H9 (cell line): Measurements from ENCODE around the gene FRY. TPM values are rescaled to one million over a fixed set of nuclear protein-coding genes. Genes with fewer than 3 reads are reported as not detected.

ENCODE experiments used
- DNase-seq: peaks from one replicate; pipeline ENCODE4 v3.0.0-alpha.2; 2017
- H2AFZ ChIP-seq: one replicate; pipeline ENCODE4 v1.6.1; 2013; ENCODE audit warnings: mild to moderate bottlenecking, low read length, control low read depth, moderate library complexity
- H2AK5ac ChIP-seq: 2 replicates; pipeline ENCODE4 v1.6.1; 2013; ENCODE audit warnings: low read length, control low read depth, mixed read lengths; ENCODE audit not compliant: insufficient read length
- H2BK120ac ChIP-seq: one replicate; pipeline ENCODE4 v1.6.1; 2013; ENCODE audit warnings: low read depth, mild to moderate bottlenecking, low read length, control low read depth, inconsistent platforms; ENCODE audit not compliant: poor library complexity, severe bottlenecking
- H2BK12ac ChIP-seq: 2 replicates; pipeline ENCODE4 v1.6.1; 2013; ENCODE audit warnings: low read length, control low read depth, mixed read lengths, low read depth; ENCODE audit not compliant: insufficient read length
- H2BK15ac ChIP-seq: 2 replicates; pipeline ENCODE4 v1.6.1; 2013; ENCODE audit warnings: low read depth, low read length, control low read depth
- H2BK20ac ChIP-seq: one replicate; pipeline ENCODE4 v1.6.1; 2013; ENCODE audit warnings: low read depth, mild to moderate bottlenecking, low read length, control low read depth, inconsistent platforms; ENCODE audit not compliant: poor library complexity, severe bottlenecking
- H2BK5ac ChIP-seq: 2 replicates; pipeline ENCODE4 v1.6.1; 2013; ENCODE audit warnings: low read length, control low read depth, mixed read lengths; ENCODE audit not compliant: insufficient read length
- H3K14ac ChIP-seq: 2 replicates; pipeline ENCODE4 v1.6.1; 2013; ENCODE audit warnings: low read length, control low read depth; ENCODE audit not compliant: insufficient read depth
- H3K18ac ChIP-seq: 2 replicates; pipeline ENCODE4 v1.6.1; 2013; ENCODE audit warnings: low read depth, mild to moderate bottlenecking, mixed read lengths, low read length, control low read depth; ENCODE audit not compliant: insufficient read length
- H3K23ac ChIP-seq: 2 replicates; pipeline ENCODE4 v1.6.1; 2013; ENCODE audit warnings: low read length, control low read depth, mixed read lengths, low read depth; ENCODE audit not compliant: insufficient read length
- H3K23me2 ChIP-seq: 2 replicates; pipeline ENCODE4 v1.6.1; 2013; ENCODE audit warnings: low read depth, mild to moderate bottlenecking, mixed read lengths, low read length, control low read depth; ENCODE audit not compliant: insufficient read length, poor library complexity, severe bottlenecking
- H3K27ac ChIP-seq: 2 replicates; pipeline ENCODE4 v1.5.1; 2013; ENCODE audit warnings: low read length, control low read depth, mixed read lengths, low read depth; ENCODE audit not compliant: insufficient read length
- H3K27me3 ChIP-seq: 2 replicates; pipeline ENCODE4 v1.6.1; 2013; ENCODE audit warnings: low read length, control low read depth, inconsistent platforms; ENCODE audit not compliant: insufficient read depth
- H3K4ac ChIP-seq: 2 replicates; pipeline ENCODE4 v1.6.1; 2013; ENCODE audit warnings: low read depth, mild to moderate bottlenecking, control low read depth, inconsistent platforms, low read length, moderate library complexity
- H3K4me1 ChIP-seq: 2 replicates; pipeline ENCODE4 v1.6.1; 2013; ENCODE audit warnings: low read length, control low read depth, inconsistent platforms; ENCODE audit not compliant: insufficient read depth
- H3K4me2 ChIP-seq: 2 replicates; pipeline ENCODE4 v1.6.1; 2013; ENCODE audit warnings: low read length, control low read depth, mixed read lengths; ENCODE audit not compliant: insufficient read length, insufficient read depth
- H3K56ac ChIP-seq: 2 replicates; pipeline ENCODE4 v1.6.1; 2013; ENCODE audit warnings: low read depth, mild to moderate bottlenecking, mixed read lengths, low read length, control low read depth; ENCODE audit not compliant: insufficient read length
- H3K79me1 ChIP-seq: 2 replicates; pipeline ENCODE4 v1.6.1; 2013; ENCODE audit warnings: low read depth, mild to moderate bottlenecking, moderate library complexity, low read length, control low read depth, inconsistent platforms; ENCODE audit not compliant: insufficient read depth, poor library complexity, severe bottlenecking
- H3K79me2 ChIP-seq: 2 replicates; pipeline ENCODE4 v1.6.1; 2013; ENCODE audit warnings: low read length, control low read depth, inconsistent platforms; ENCODE audit not compliant: insufficient read depth
- H3K9ac ChIP-seq: 2 replicates; pipeline ENCODE4 v1.6.1; 2013; ENCODE audit warnings: low read length, control low read depth, mixed read lengths; ENCODE audit not compliant: insufficient read length; ENCODE audit errors: extremely low read depth
- H3K9me3 ChIP-seq: one replicate; pipeline ENCODE4 v1.6.1; 2013; ENCODE audit warnings: low read depth, low read length, inconsistent platforms; ENCODE audit not compliant: control insufficient read depth
- H3T11ph ChIP-seq: one replicate; pipeline ENCODE4 v1.6.1; 2013; ENCODE audit warnings: mild to moderate bottlenecking, low read length, control low read depth, inconsistent platforms
- H4K20me1 ChIP-seq: one replicate; pipeline ENCODE4 v1.6.1; 2013; ENCODE audit not compliant: control insufficient read depth, insufficient read length, insufficient read depth
- H4K5ac ChIP-seq: 2 replicates; pipeline ENCODE4 v1.6.1; 2013; ENCODE audit warnings: low read depth, mild to moderate bottlenecking, mixed read lengths, low read length, control low read depth; ENCODE audit not compliant: insufficient read length
- H4K8ac ChIP-seq: replicated peaks from 2 replicates; pipeline ENCODE4 v1.6.1; 2013; ENCODE audit warnings: low read length, control low read depth, mixed read lengths, low read depth; ENCODE audit not compliant: insufficient read length
- H4K91ac ChIP-seq: 2 replicates; pipeline ENCODE4 v1.6.1; 2013; ENCODE audit warnings: low read depth, mild to moderate bottlenecking, moderate library complexity, mixed read lengths, low read length, control low read depth; ENCODE audit not compliant: insufficient read length
- H3K27ac Mint-ChIP-seq, 3 experiments: 2 replicates in 2 of 3; 3 replicates in 1 of 3; pipeline ENCODE4 v1.8.0; 2020 to 2021; ENCODE audit warnings: mixed read lengths in 3 of 3, mild to moderate bottlenecking in 1 of 3, moderate library complexity in 1 of 3
- H3K27me3 Mint-ChIP-seq: 2 replicates; pipeline ENCODE4 v1.8.0; 2021; ENCODE audit warnings: low read depth, mild to moderate bottlenecking, moderate library complexity, mixed read lengths
- H3K36me3 Mint-ChIP-seq, 3 experiments: 2 replicates in 2 of 3; 3 replicates in 1 of 3; pipeline ENCODE4 v1.8.0; 2020 to 2021; ENCODE audit warnings: low read depth in 3 of 3, mixed read lengths in 3 of 3; ENCODE audit not compliant: insufficient read depth in 1 of 3
- H3K4me1 Mint-ChIP-seq, 2 experiments: 2 replicates each; pipeline ENCODE4 v1.8.0; 2020; ENCODE audit warnings: mixed read lengths in 2 of 2
- H3K4me3 Mint-ChIP-seq, 2 experiments: 2 replicates in 1 of 2; 3 replicates in 1 of 2; pipeline ENCODE4 v1.8.0; 2020 to 2021; ENCODE audit warnings: mild to moderate bottlenecking in 2 of 2, mixed read lengths in 2 of 2, moderate library complexity in 1 of 2
- H3K9me3 Mint-ChIP-seq, 2 experiments: 2 replicates in 1 of 2; 3 replicates in 1 of 2; pipeline ENCODE4 v1.8.0; 2020; ENCODE audit warnings: mild to moderate bottlenecking in 2 of 2, mixed read lengths in 2 of 2, moderate library complexity in 1 of 2
- WGBS: extraction: QIAGEN DNeasy Blood & Tissue Kit; methylation state at CpG from one replicate; pipeline ENCODE4 v1.1.7; 2013; ENCODE audit warnings: missing lambda C conversion rate, low lambda C conversion rate, mixed read lengths; ENCODE audit not compliant: insufficient read length; ENCODE audit errors: extremely low coverage; 5-methylcytosine and 5-hydroxymethylcytosine counted together
- total RNA-seq: library from RNA; stranded (reverse); gene quantifications from 2 replicates; pipeline ENCODE4 v1.2.1, GENCODE V29; 2021
- TF ChIP-seq, protein P1 (sequence below): fragments of 200-600 bp; sonication (generic); conservative IDR thresholded peaks from 3 replicates; pipeline ENCODE4 v1.8.0; 2021; ENCODE audit warnings: antibody characterized with exemption, mild to moderate bottlenecking

The FRY gene
- total RNA-seq, 1 experiment from 2014 or later, result 5.2 TPM

DNA sequence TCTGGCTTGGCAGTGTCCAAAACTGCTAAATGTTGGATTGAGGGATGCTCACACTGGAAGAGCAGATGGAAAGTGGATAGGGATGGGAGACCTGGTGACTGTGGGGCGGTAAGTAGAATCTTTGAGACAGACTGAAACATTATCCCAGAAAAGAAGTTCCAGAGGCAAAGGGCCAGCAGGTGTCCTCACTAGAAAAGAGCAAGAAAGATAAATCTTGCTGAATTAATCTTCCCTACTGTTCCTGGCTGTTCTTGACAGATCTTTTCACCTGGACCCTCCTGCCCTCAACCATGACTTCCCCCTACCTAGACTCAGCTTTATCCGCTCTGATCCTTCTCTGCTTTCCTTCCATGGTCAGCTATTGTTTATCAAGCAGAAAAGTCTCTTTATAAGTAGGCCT is 35.0 kb upstream of the FRY start:
- Histone ChIP-seq H3T11ph (no peak overlapping the region), H3K9ac (no peak overlapping the region), H4K20me1 (no peaks in the 10 kb centered on the region), H4K5ac (no peak overlapping the region), H3K27ac (no peak overlapping the region), H2BK12ac (no peak overlapping the region), H3K79me2 (no peaks in the 10 kb centered on the region), H2BK5ac (no peak overlapping the region), H2BK15ac (no peak overlapping the region; the same call in 1 of the 2 replicates), H3K18ac (no peak overlapping the region), H3K56ac (no peak overlapping the region), H3K9me3 (no peaks in the 10 kb centered on the region), H3K23me2 (no peaks in the 10 kb centered on the region), H3K27me3 (no peaks in the 10 kb centered on the region), H2AFZ (no peak overlapping the region), H3K23ac (no peak overlapping the region), H3K4me2 (no peak overlapping the region), H2AK5ac (no peak overlapping the region), H3K79me1 (no peaks in the 10 kb centered on the region), H3K4me1 (no peaks in the 10 kb centered on the region), H2BK20ac (no peak overlapping the region), H3K14ac (no peak overlapping the region), H4K91ac (no peak overlapping the region), H3K4ac (no peak overlapping the region), H2BK120ac (no peak overlapping the region), H4K8ac (no peak overlapping the region)
- Mint-ChIP-seq H3K4me1 (peaks cover 0 to 11% of the 10 kb centered on the region in 2 experiments; a peak in 2 of 4 replicates), H3K9me3 (peaks cover 11 to 14% of the 10 kb centered on the region in 2 experiments; a peak in 4 of 5 replicates), H3K36me3 (peaks cover 2 to 18% (median 2%) of the 10 kb centered on the region in 3 experiments; a peak in 3 of 7 replicates), H3K27ac (peak overlapping the region in 1 of 3 experiments; percentile 62; a peak in 2 of 7 replicates), H3K27me3 (no peaks in the 10 kb centered on the region), H3K4me3 (no peak overlapping the region)
- no CpG with 5 or more reads among the region's 2 CpGs for WGBS
- TF ChIP-seq, protein P1, sequence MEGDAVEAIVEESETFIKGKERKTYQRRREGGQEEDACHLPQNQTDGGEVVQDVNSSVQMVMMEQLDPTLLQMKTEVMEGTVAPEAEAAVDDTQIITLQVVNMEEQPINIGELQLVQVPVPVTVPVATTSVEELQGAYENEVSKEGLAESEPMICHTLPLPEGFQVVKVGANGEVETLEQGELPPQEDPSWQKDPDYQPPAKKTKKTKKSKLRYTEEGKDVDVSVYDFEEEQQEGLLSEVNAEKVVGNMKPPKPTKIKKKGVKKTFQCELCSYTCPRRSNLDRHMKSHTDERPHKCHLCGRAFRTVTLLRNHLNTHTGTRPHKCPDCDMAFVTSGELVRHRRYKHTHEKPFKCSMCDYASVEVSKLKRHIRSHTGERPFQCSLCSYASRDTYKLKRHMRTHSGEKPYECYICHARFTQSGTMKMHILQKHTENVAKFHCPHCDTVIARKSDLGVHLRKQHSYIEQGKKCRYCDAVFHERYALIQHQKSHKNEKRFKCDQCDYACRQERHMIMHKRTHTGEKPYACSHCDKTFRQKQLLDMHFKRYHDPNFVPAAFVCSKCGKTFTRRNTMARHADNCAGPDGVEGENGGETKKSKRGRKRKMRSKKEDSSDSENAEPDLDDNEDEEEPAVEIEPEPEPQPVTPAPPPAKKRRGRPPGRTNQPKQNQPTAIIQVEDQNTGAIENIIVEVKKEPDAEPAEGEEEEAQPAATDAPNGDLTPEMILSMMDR, result no peak
- no peak for DNase-seq
